K562 (cell line): Measurements from ENCODE around the gene CPSF6. TPM values are rescaled to one million over a fixed set of nuclear protein-coding genes. Genes with fewer than 3 reads are reported as not detected.

ENCODE experiments used
- ATAC-seq: fragments of 200-7000 bp; cut with Tn5 transposase; 3 replicates; pipeline ENCODE4 v1.9.1; 2020; ENCODE audit warnings: moderate library complexity
- BruUV-seq: library from RNA; stranded (reverse); fragments of 400-500 nt; replicated peaks from 2 replicates; lab custom pipeline; 2021; lab: Mats Ljungman, UMichigan
- CTCF ChIA-PET: fragments of 300-600 bp; formaldehyde crosslinking; extraction: SDS; loops from one replicate; lab custom pipeline; 2021; ENCODE audit warnings: low intra/inter-chr PET ratio; lab: Yijun Ruan, JAX
- POLR2A ChIA-PET: fragments of 300-600, 350-650 bp; sonication (Branson Sonifier 250); formaldehyde crosslinking; extraction: SDS; loops from one replicate; lab custom pipeline; 2021; ENCODE audit warnings: antibody characterized with exemption, inconsistent platforms; lab: Yijun Ruan, JAX
- DNase-seq, 4 experiments: peaks; one replicate each; pipeline versions ENCODE4 v3.0.0 to v3.0.0-alpha.2; 2011 to 2018; ENCODE audit warnings: low spot score in 3 of 4, mixed read lengths in 3 of 4; ENCODE audit errors: extremely low read depth in 1 of 4
- FAIRE-seq: peaks from 2 replicates; lab custom pipeline; 2011; peaks lifted over from hg19 to GRCh38; lab: Jason Lieb, UNC
- H2AFZ ChIP-seq: 2 replicates; pipeline ENCODE4 v1.6.0; 2011; ENCODE audit warnings: low read depth, low read length, control low read depth, inconsistent platforms
- H3K27ac ChIP-seq: fragments of 200-600 bp; 3 replicates; pipeline ENCODE4 v1.8.0; 2011; ENCODE audit warnings: low read depth, mild to moderate bottlenecking, control low read depth, inconsistent platforms, low read length, moderate library complexity, mixed read lengths; ENCODE audit errors: extremely low read depth
- H3K27me3 ChIP-seq, 2 experiments: fragments of 300-600 bp in 1 of 2; 2 replicates in 1 of 2; 3 replicates in 1 of 2; pipeline versions ENCODE4 v1.6.0 to v1.8.0; 2011; ENCODE audit warnings: inconsistent platforms in 2 of 2, low read length in 2 of 2, mild to moderate bottlenecking in 1 of 2, mixed read lengths in 1 of 2, moderate library complexity in 1 of 2; ENCODE audit not compliant: control insufficient read depth in 2 of 2, insufficient read depth in 2 of 2
- H3K36me3 ChIP-seq: fragments of 300-600 bp; 3 replicates; pipeline ENCODE4 v1.8.0; 2011; ENCODE audit warnings: mild to moderate bottlenecking, low read length, inconsistent platforms; ENCODE audit not compliant: control insufficient read depth, insufficient read depth
- H3K4me1 ChIP-seq, 2 experiments: fragments of 200-600 bp in 1 of 2; replicated peaks in 1 of 2; 2 replicates in 1 of 2; 3 replicates in 1 of 2; pipeline versions ENCODE4 v1.5.1 to v1.8.0; 2011; ENCODE audit warnings: inconsistent platforms in 2 of 2, low read length in 2 of 2, mild to moderate bottlenecking in 1 of 2, mixed read lengths in 1 of 2, moderate library complexity in 1 of 2; ENCODE audit not compliant: control insufficient read depth in 2 of 2, insufficient read depth in 2 of 2
- H3K4me2 ChIP-seq: 2 replicates; pipeline ENCODE4 v1.6.1; 2011; ENCODE audit warnings: low read length, control low read depth, inconsistent platforms, mixed read lengths; ENCODE audit not compliant: insufficient read depth
- H3K4me3 ChIP-seq: fragments of 200-600 bp; sonication (generic), shearing (Covaris generic); 2 replicates; pipeline ENCODE4 v1.5.1; 2016; ENCODE audit warnings: control low read depth, inconsistent platforms
- H3K79me2 ChIP-seq: fragments of 200-600 bp; 3 replicates; pipeline ENCODE4 v1.8.0; 2011; ENCODE audit warnings: low read length, inconsistent platforms; ENCODE audit not compliant: control insufficient read depth, insufficient read depth
- H3K9ac ChIP-seq, 2 experiments: 2 replicates each; pipeline versions ENCODE4 v1.6.0 to v1.6.1; 2011; ENCODE audit warnings: low read depth in 2 of 2, low read length in 2 of 2, control low read depth in 1 of 2, inconsistent platforms in 1 of 2, mild to moderate bottlenecking in 1 of 2, mixed read lengths in 1 of 2; ENCODE audit not compliant: insufficient read depth in 1 of 2
- H3K9me1 ChIP-seq: one replicate; pipeline ENCODE4 v1.6.0; 2011; ENCODE audit warnings: inconsistent platforms, mild to moderate bottlenecking, low read length, moderate library complexity; ENCODE audit not compliant: control insufficient read depth, insufficient read depth
- H3K9me3 ChIP-seq: replicated peaks from 2 replicates; pipeline ENCODE4 v1.5.1; 2011; ENCODE audit warnings: low read depth, low read length, inconsistent platforms; ENCODE audit not compliant: control insufficient read depth, insufficient read depth
- H4K20me1 ChIP-seq: replicated peaks from 2 replicates; pipeline ENCODE4 v1.6.1; 2011; ENCODE audit warnings: low read length, inconsistent platforms, mixed read lengths; ENCODE audit not compliant: control insufficient read depth, insufficient read depth
- CEBPG ChIP-seq, 3 experiments: fragments of 200-800 bp in 1 of 3; sonication (Bioruptor generic) in 1 of 3; sonication (generic) in 1 of 3; formaldehyde crosslinking in 1 of 3; IDR thresholded peaks in 2 of 3; conservative IDR thresholded peaks in 1 of 3; 2 replicates each; pipeline versions ENCODE4 v1.6.1 to v1.8.0; 2016 to 2022; ENCODE audit warnings: missing compliant biosample characterization in 2 of 3, missing genetic modification characterization in 2 of 3, mild to moderate bottlenecking in 1 of 3, missing genetic modification reagents in 1 of 3
- WGBS: fragments of 100-300 bp; shearing (Covaris generic); methylation state at CpG from one replicate; pipeline ENCODE4 v1.1.6; 2016; ENCODE audit warnings: low coverage, mixed read lengths; ENCODE audit not compliant: insufficient coverage; ENCODE audit errors: missing lambda C conversion rate; 5-methylcytosine and 5-hydroxymethylcytosine counted together
- in situ Hi-C: fragments of 300-500 bp; cut with MboI; formaldehyde crosslinking; loops from 4 replicates; pipeline ENCODE4 v1.15.0; 2018; ENCODE audit warnings: inconsistent platforms, mixed read lengths
- intact Hi-C: fragments of 100-400 bp; cut with micrococcal nuclease; formaldehyde crosslinking; loops from 2 replicates; pipeline ENCODE4 v1.14.2; 2022
- polyA plus RNA-seq, 8 experiments: library from polyadenylated mRNA; depleted of rRNA in 4 of 8; stranded (reverse) in 5 of 8; unstranded in 3 of 8; fragments of >200 nt; fragmentation: Nextera tagmentation in 2 of 8; fragmentation: Illumina TruSeq in 1 of 8; extraction: Ambion mirVana in 2 of 8; extraction: Trizol in 1 of 8; gene quantifications; 2 replicates each; pipeline versions ENCODE4 v1.2.1 to v1.2.3, GENCODE V29; 2011 to 2014; ENCODE audit warnings: inconsistent platforms in 1 of 8, missing spikeins in 1 of 8
- total RNA-seq, 7 experiments: library from RNA; depleted of rRNA in 6 of 7; stranded (reverse); fragments of >200 nt in 6 of 7; fragmentation: Illumina TruSeq in 2 of 7; extraction: Trizol in 2 of 7; gene quantifications; 2 replicates each; pipeline versions ENCODE4 v1.2.1 to v1.2.3, GENCODE V29; 2011 to 2021; ENCODE audit warnings: low replicate concordance in 1 of 7
- TF ChIP-seq, protein P1 (sequence below): sonication (generic); formaldehyde crosslinking; IDR thresholded peaks from 2 replicates; pipeline ENCODE4 v1.8.0; 2022; ENCODE audit warnings: mild to moderate bottlenecking, missing genetic modification reagents

Gene CPSF6
- total and polyA plus RNA-seq, 9 of the 15 experiments (the other 6 are each of a cell fraction or from before 2014, with no cell fraction given), result 34.3 to 129 (median 77.8) TPM

DNA sequence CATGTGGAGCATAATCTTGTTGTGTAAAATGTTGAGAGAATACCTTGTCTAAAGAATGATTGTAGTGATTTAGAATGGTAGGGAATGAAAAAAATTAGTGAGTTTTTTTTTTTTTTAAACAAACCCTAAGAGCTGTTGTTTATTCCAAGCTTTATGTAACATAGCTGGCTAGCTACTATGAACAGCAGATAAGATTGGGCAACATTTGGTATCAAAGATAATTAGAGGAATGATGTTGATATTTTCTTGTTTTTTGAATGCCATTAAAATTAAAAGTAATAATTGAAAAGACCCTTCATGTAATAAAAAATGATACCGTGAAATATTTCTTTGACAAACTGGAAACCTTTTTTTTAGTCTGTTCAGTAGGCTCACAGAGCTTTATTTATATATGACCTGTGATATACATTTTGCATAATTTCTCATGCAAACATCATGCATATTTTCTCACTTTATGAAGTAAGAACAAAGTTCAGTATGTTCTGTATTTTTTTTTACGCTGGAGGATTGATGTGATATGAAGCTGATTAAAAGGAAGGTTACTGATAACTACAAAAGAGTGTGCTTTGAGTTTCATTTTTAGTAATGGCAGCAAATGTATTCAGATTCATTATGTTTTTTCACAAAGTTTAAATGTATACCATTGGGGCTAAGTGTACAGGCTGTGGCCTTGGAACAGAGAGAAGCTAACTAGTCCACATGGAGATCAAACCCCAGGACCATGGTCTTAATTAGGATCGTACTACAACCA, 8.1 kb downstream of the CPSF6 start:
- intact Hi-C loops, result no loop called here

More for the DNA sequence above, 8.1 kb downstream of the CPSF6 start:
- no peaks in the 10 kb centered on the region for H3K27me3 ChIP-seq
- POLR2A ChIA-PET, result interaction anchor here (0.6 kb wide), 1 partner anchor 97 kb away, joined by 3 read pairs; no protein-coding TSS in a partner anchor
- in situ Hi-C loops, result no loop called here
- peaks cover 6 to 22% of the 10 kb centered on the region in 2 experiments; a peak in 3 of 5 replicates for H3K4me1 ChIP-seq
- CTCF ChIA-PET, result no interaction called here
- H3K9me3 ChIP-seq, result no peaks in the 10 kb centered on the region; the same call in 1 of the 2 replicates
- TF ChIP-seq CEBPG (CRISPR knock-in tag; IDR thresholded peaks at IDR 0.05), result no peak
- TF ChIP-seq CEBPG (tag; conservative IDR thresholded peaks at IDR 0.05 in 1 of 2, IDR thresholded peaks at IDR 0.05 in 1 of 2), result peak in 1 of 2 experiments; percentile 54; a peak in 1 of 4 replicates
- TF ChIP-seq, protein P1, sequence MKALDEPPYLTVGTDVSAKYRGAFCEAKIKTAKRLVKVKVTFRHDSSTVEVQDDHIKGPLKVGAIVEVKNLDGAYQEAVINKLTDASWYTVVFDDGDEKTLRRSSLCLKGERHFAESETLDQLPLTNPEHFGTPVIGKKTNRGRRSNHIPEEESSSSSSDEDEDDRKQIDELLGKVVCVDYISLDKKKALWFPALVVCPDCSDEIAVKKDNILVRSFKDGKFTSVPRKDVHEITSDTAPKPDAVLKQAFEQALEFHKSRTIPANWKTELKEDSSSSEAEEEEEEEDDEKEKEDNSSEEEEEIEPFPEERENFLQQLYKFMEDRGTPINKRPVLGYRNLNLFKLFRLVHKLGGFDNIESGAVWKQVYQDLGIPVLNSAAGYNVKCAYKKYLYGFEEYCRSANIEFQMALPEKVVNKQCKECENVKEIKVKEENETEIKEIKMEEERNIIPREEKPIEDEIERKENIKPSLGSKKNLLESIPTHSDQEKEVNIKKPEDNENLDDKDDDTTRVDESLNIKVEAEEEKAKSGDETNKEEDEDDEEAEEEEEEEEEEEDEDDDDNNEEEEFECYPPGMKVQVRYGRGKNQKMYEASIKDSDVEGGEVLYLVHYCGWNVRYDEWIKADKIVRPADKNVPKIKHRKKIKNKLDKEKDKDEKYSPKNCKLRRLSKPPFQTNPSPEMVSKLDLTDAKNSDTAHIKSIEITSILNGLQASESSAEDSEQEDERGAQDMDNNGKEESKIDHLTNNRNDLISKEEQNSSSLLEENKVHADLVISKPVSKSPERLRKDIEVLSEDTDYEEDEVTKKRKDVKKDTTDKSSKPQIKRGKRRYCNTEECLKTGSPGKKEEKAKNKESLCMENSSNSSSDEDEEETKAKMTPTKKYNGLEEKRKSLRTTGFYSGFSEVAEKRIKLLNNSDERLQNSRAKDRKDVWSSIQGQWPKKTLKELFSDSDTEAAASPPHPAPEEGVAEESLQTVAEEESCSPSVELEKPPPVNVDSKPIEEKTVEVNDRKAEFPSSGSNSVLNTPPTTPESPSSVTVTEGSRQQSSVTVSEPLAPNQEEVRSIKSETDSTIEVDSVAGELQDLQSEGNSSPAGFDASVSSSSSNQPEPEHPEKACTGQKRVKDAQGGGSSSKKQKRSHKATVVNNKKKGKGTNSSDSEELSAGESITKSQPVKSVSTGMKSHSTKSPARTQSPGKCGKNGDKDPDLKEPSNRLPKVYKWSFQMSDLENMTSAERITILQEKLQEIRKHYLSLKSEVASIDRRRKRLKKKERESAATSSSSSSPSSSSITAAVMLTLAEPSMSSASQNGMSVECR (CRISPR knock-in tag), result no peak
- no peak overlapping the region for H3K4me3 ChIP-seq
- DNase-seq, result no peak
- no TSS peak for BruUV-seq
- no peak overlapping the region for H3K27ac ChIP-seq
- no peak for ATAC-seq
- no peak for FAIRE-seq
- no peak overlapping the region for H2AFZ ChIP-seq
- no peaks in the 10 kb centered on the region for H3K9me1 ChIP-seq
- peaks cover 97% of the 10 kb centered on the region for H3K79me2 ChIP-seq
- peaks cover 56% of the 10 kb centered on the region for H3K36me3 ChIP-seq
- 93% methylated on average over 3 of the region's 3 CpGs for WGBS
- no peak overlapping the region for H3K4me2 ChIP-seq
- peaks cover 14% of the 10 kb centered on the region; the same call in 1 of the 2 replicates for H4K20me1 ChIP-seq
- H3K9ac ChIP-seq, result no peak overlapping the region
